ENCODE measurements around the gene TRAF3IP3.

TRAF3IP3 gene, protein sequence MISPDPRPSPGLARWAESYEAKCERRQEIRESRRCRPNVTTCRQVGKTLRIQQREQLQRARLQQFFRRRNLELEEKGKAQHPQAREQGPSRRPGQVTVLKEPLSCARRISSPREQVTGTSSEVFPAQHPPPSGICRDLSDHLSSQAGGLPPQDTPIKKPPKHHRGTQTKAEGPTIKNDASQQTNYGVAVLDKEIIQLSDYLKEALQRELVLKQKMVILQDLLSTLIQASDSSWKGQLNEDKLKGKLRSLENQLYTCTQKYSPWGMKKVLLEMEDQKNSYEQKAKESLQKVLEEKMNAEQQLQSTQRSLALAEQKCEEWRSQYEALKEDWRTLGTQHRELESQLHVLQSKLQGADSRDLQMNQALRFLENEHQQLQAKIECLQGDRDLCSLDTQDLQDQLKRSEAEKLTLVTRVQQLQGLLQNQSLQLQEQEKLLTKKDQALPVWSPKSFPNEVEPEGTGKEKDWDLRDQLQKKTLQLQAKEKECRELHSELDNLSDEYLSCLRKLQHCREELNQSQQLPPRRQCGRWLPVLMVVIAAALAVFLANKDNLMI

DNA sequence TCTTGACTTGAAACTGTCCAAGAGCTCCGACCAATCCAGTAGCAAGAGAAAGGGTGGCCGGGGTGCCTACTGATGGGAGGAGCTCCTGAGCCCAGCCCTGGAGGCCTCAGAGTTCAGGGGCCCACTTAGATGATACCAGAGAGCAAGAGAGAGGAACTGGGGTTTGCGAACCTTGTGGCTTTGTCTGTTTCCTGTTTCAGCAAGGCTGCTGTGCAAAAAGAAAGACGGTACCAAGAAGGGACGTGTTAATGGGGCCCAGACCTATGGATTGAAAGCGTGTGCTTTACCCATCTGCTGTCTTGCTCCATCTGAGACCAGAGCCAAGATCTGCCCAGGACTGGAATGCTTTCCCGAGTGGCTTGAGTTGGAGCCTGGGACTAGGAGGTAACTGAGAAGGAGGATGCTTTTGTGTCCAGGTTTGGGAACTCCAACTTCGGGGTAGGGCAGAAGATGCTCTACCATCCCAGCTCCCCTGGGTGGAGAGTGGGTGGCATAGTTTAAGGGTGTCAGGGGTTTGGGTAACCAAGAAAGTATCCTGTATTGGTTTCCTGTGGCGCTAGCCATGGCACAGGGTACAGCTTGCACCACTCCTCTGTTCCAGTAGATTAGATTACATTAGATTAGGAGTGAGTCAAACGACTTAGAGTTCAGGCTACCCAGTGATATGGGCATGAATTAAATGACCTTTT is at the start of gene TRAF3IP3:
TSS of gene TRAF3IP3 (plus strand) at position 128 of the 689 bp plus-strand sequence. CDS start 3,987 bp downstream, outside the sequence.
- Histone ChIP-seq H3K9me3 (ENCODE audit: control insufficient read depth, insufficient read depth, low read length) (no peaks in the 10 kb centered on the region), H3K27me3 (ENCODE audit: control insufficient read depth, insufficient read depth, low read length) (no peaks in the 10 kb centered on the region), H3K27ac (ENCODE audit: low read length) (no peak within 1 kb of the TSS), H3K4me3 (ENCODE audit: low read length) (no peak within 1 kb of the TSS), H3K36me3 (ENCODE audit: control insufficient read depth, insufficient read depth, low read length) (no peaks in the 10 kb centered on the region), H3K4me1 (ENCODE audit: control insufficient read depth, insufficient read depth, low read length) (no peaks in the 10 kb centered on the region)
- DNase-seq (ENCODE audit: low read depth, low spot score) = no peak
- WGBS (ENCODE audit: insufficient coverage, insufficient read length) = no CpG with 5 or more reads among the region's 10 CpGs

DNA sequence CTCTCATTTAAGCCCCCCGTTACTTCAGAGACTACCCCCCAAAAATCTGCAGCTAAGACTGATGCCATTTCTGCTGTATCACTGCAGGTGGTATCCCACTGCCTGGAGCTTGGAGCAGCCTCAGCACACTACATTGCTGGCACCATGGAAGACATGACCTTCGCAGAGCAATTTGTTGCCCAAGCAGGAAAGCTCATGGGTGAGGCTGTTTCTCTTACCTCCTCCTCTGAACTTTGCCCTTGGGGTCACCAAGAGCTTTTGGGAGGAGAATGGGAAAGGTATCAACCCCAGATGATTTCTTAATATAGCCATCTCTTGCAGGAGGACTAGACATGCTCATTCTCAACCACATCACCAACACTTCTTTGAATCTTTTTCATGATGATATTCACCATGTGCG is 49.2 kb upstream of the TRAF3IP3 start:
- no peak for DNase-seq (ENCODE audit: low read depth, low spot score)
- no peaks in the 10 kb centered on the region for H3K36me3 ChIP-seq (ENCODE audit: control insufficient read depth, insufficient read depth, low read length)
- WGBS (ENCODE audit: insufficient coverage, insufficient read length) = no CpG with 5 or more reads among the region's 3 CpGs
- H3K4me3 ChIP-seq (ENCODE audit: low read length) = no peak overlapping the region
- no peaks in the 10 kb centered on the region for H3K4me1 ChIP-seq (ENCODE audit: control insufficient read depth, insufficient read depth, low read length)
- H3K27ac ChIP-seq (ENCODE audit: low read length) = no peak overlapping the region
- no peaks in the 10 kb centered on the region for H3K9me3 ChIP-seq (ENCODE audit: control insufficient read depth, insufficient read depth, low read length)
- H3K27me3 ChIP-seq (ENCODE audit: control insufficient read depth, insufficient read depth, low read length) = no peaks in the 10 kb centered on the region

DNA sequence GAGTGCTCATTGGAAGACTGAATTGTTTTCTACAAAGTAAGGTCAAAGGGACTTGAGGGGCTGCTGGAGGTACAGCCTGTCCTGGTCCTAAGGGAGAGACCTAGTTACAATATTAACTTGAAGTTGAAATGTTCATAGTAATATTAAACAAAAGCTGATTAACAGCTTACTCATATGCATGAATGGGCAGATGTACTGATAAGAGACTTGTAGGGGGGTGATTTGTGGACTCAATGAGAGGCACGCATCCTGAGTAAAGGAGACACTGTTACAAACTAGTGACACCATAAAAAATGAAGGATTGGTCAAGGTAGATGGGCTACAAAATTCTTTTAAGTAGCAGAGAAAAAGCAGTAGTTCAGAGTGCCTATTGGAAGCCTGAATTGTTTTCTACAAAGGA is 48.5 kb upstream of the TRAF3IP3 start:
- Histone ChIP-seq H3K9me3 (ENCODE audit: control insufficient read depth, insufficient read depth, low read length) (no peaks in the 10 kb centered on the region), H3K27ac (ENCODE audit: low read length) (no peak overlapping the region), H3K4me3 (ENCODE audit: low read length) (no peak overlapping the region), H3K36me3 (ENCODE audit: control insufficient read depth, insufficient read depth, low read length) (no peaks in the 10 kb centered on the region), H3K4me1 (ENCODE audit: control insufficient read depth, insufficient read depth, low read length) (no peaks in the 10 kb centered on the region), H3K27me3 (ENCODE audit: control insufficient read depth, insufficient read depth, low read length) (no peaks in the 10 kb centered on the region)
- DNase-seq (ENCODE audit: low read depth, low spot score) = no peak
- WGBS (ENCODE audit: insufficient coverage, insufficient read length) = no CpG with 5 or more reads among the region's 1 CpG

DNA sequence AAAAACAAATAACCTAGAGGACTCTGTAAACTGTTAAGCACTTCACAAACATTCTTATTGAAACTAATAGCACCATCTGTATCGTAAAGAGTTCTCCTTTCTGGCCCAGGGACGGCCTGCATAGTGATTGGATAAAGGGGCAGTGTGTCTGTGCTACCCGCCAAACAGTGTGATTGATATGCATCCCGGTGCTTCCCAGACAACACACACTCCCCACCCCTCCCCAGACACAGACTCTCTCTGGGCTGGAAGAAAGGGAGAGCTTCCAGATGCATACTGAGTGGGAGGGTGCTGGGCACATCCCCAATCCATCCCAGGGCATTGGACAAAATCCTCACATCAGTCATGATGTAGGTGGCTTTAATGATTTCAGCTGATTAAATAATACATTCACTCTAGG is 47.6 kb upstream of the TRAF3IP3 start:
- no peaks in the 10 kb centered on the region for H3K4me1 ChIP-seq (ENCODE audit: control insufficient read depth, insufficient read depth, low read length)
- no peak for DNase-seq (ENCODE audit: low read depth, low spot score)
- no peak overlapping the region for H3K4me3 ChIP-seq (ENCODE audit: low read length)
- H3K27me3 ChIP-seq (ENCODE audit: control insufficient read depth, insufficient read depth, low read length) = no peaks in the 10 kb centered on the region
- H3K27ac ChIP-seq (ENCODE audit: low read length) = no peak overlapping the region
- no CpG with 5 or more reads among the region's 4 CpGs for WGBS (ENCODE audit: insufficient coverage, insufficient read length)
- no peaks in the 10 kb centered on the region for H3K9me3 ChIP-seq (ENCODE audit: control insufficient read depth, insufficient read depth, low read length)
- no peaks in the 10 kb centered on the region for H3K36me3 ChIP-seq (ENCODE audit: control insufficient read depth, insufficient read depth, low read length)

DNA sequence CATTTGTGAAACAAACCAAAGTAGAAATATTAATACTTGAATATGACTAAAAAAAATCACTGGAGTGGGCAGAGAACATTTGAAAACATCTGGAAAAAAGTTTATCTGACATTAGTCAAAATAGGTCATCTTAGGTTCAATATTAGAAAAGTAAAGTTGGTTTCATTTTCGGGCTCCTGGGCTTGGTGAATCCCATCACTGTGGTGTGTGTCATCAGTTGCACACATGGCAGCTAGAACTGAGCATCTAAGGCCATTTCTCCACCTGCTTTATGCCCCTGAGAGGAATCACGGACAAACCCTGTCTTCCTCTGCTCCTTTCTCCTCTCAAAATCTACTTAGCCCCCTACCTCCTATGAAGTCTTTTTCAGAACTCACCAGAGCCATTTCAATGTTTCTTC is 45.8 kb upstream of the TRAF3IP3 start:
- no peak for DNase-seq (ENCODE audit: low read depth, low spot score)
- no CpG with 5 or more reads among the region's 2 CpGs for WGBS (ENCODE audit: insufficient coverage, insufficient read length)

DNA sequence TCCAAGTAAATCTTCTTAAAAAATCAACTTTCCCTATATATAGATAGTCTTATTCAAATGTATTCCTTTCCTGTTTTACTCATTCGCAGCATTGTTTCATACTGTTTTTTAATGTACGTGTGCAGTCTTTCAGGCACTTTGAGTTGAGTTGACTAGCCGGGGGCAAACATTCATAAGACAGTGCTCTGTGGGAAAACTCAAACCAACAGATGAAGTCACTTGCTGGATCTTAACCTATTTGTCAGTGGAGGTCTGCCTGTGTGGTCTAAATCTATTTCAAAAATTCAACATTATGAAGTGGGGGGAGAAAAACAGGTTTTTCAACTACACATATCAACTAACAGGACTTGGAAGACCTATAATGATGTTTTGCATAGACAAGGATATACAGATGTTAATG is 45.0 kb upstream of the TRAF3IP3 start:
- no peaks in the 10 kb centered on the region for H3K36me3 ChIP-seq (ENCODE audit: control insufficient read depth, insufficient read depth, low read length)
- no peaks in the 10 kb centered on the region for H3K4me1 ChIP-seq (ENCODE audit: control insufficient read depth, insufficient read depth, low read length)
- no peaks in the 10 kb centered on the region for H3K27me3 ChIP-seq (ENCODE audit: control insufficient read depth, insufficient read depth, low read length)
- DNase-seq (ENCODE audit: low read depth, low spot score) = no peak
- H3K27ac ChIP-seq (ENCODE audit: low read length) = no peak overlapping the region
- H3K9me3 ChIP-seq (ENCODE audit: control insufficient read depth, insufficient read depth, low read length) = no peaks in the 10 kb centered on the region
- no peak overlapping the region for H3K4me3 ChIP-seq (ENCODE audit: low read length)
- no CpG with 5 or more reads among the region's 3 CpGs for WGBS (ENCODE audit: insufficient coverage, insufficient read length)

More for the DNA sequence above, 45.8 kb upstream of the TRAF3IP3 start:
- Histone ChIP-seq H3K4me3 (ENCODE audit: low read length) (no peak overlapping the region), H3K9me3 (ENCODE audit: control insufficient read depth, insufficient read depth, low read length) (no peaks in the 10 kb centered on the region), H3K27me3 (ENCODE audit: control insufficient read depth, insufficient read depth, low read length) (no peaks in the 10 kb centered on the region), H3K36me3 (ENCODE audit: control insufficient read depth, insufficient read depth, low read length) (no peaks in the 10 kb centered on the region), H3K27ac (ENCODE audit: low read length) (no peak overlapping the region), H3K4me1 (ENCODE audit: control insufficient read depth, insufficient read depth, low read length) (no peaks in the 10 kb centered on the region)

DNA sequence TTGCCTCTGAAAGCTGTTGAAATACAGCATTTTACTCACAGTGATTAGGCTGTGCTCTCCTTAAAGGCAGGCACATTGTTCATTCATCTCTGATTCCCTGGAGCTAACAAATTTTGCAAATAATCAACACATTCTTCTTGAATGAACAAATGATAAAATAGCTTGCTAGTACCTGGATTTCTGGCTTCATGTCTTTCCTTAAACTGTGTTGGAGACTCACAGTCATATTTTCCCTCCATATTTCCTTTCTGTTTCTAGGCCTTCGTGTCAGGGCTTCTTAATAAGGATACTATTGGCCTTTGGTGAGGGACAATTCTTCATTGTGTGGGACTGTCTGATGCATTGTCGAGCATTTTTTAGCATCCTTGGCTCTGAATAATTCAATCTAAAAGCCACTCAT is 41.5 kb upstream of the TRAF3IP3 start:
- Histone ChIP-seq H3K4me3 (ENCODE audit: low read length) (no peak overlapping the region), H3K9me3 (ENCODE audit: control insufficient read depth, insufficient read depth, low read length) (no peaks in the 10 kb centered on the region), H3K27ac (ENCODE audit: low read length) (no peak overlapping the region), H3K36me3 (ENCODE audit: control insufficient read depth, insufficient read depth, low read length) (no peaks in the 10 kb centered on the region), H3K4me1 (ENCODE audit: control insufficient read depth, insufficient read depth, low read length) (no peaks in the 10 kb centered on the region), H3K27me3 (ENCODE audit: control insufficient read depth, insufficient read depth, low read length) (no peaks in the 10 kb centered on the region)
- no CpG with 5 or more reads among the region's 2 CpGs for WGBS (ENCODE audit: insufficient coverage, insufficient read length)
- DNase-seq (ENCODE audit: low read depth, low spot score) = no peak

DNA sequence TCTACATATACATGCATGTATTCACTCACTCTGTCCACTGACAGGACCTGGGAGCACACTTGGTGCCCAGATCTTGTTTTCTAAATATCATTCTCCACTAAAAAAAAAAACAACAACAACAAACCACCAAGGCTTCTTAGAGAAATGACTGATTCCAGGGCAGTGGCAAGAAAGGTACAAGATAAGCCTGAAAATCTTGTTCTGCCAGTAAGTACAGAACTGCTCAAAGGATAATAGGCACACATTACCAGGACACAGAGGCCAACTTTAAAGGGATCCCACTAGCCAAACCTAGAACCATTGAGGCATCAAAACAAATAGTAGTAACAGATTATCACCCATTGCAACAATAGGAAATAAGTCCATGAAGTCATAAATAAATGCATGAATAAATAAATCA is 40.5 kb upstream of the TRAF3IP3 start:
- Histone ChIP-seq H3K36me3 (ENCODE audit: control insufficient read depth, insufficient read depth, low read length) (no peaks in the 10 kb centered on the region), H3K27me3 (ENCODE audit: control insufficient read depth, insufficient read depth, low read length) (no peaks in the 10 kb centered on the region), H3K9me3 (ENCODE audit: control insufficient read depth, insufficient read depth, low read length) (no peaks in the 10 kb centered on the region), H3K4me3 (ENCODE audit: low read length) (no peak overlapping the region), H3K4me1 (ENCODE audit: control insufficient read depth, insufficient read depth, low read length) (no peaks in the 10 kb centered on the region), H3K27ac (ENCODE audit: low read length) (no peak overlapping the region)
- DNase-seq (ENCODE audit: low read depth, low spot score) = no peak

DNA sequence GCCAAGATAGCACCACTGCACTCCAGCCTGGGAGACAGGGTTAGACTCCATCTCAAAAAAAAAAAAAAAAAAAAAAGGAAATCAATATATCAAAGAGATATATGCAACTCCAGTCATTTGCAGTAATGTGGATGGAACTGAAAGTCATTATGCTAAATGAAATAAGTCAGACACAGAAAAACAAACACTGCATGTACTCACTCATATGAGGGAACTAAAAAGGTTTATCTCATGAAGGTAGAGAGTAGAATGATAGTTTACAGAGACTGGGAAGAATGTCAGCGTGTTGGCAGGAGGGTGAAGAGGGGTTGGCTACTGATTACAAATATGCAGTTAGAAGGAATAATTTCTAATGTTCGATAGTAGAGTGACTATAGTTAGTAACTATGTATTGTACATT is 38.0 kb upstream of the TRAF3IP3 start:
- no peak for DNase-seq (ENCODE audit: low read depth, low spot score)
- H3K4me1 ChIP-seq (ENCODE audit: control insufficient read depth, insufficient read depth, low read length) = no peaks in the 10 kb centered on the region
- no peaks in the 10 kb centered on the region for H3K27me3 ChIP-seq (ENCODE audit: control insufficient read depth, insufficient read depth, low read length)
- no peaks in the 10 kb centered on the region for H3K36me3 ChIP-seq (ENCODE audit: control insufficient read depth, insufficient read depth, low read length)
- no peak overlapping the region for H3K4me3 ChIP-seq (ENCODE audit: low read length)
- H3K9me3 ChIP-seq (ENCODE audit: control insufficient read depth, insufficient read depth, low read length) = no peaks in the 10 kb centered on the region
- no peak overlapping the region for H3K27ac ChIP-seq (ENCODE audit: low read length)
- no CpG with 5 or more reads among the region's 2 CpGs for WGBS (ENCODE audit: insufficient coverage, insufficient read length)

DNA sequence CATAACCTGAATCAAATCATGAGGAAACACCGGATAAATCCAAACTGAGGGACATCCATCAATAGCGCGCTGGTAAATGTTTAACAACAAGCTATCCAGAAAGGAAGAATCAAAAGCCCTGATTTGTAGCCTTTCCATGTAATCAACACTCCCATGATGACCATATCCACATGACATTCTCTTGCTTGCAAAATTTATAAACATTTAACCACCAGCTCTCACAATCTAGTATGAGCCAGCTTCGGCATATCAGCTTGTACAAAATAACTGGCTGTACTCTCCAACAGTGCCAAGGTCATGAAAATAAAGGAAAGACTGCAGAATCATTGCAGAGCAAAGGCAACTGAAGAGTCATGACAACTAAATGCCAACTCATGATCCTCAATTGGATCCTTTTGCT is 35.5 kb upstream of the TRAF3IP3 start:
- Histone ChIP-seq H3K36me3 (ENCODE audit: control insufficient read depth, insufficient read depth, low read length) (no peaks in the 10 kb centered on the region), H3K4me1 (ENCODE audit: control insufficient read depth, insufficient read depth, low read length) (no peaks in the 10 kb centered on the region), H3K27me3 (ENCODE audit: control insufficient read depth, insufficient read depth, low read length) (no peaks in the 10 kb centered on the region), H3K4me3 (ENCODE audit: low read length) (no peak overlapping the region), H3K9me3 (ENCODE audit: control insufficient read depth, insufficient read depth, low read length) (no peaks in the 10 kb centered on the region), H3K27ac (ENCODE audit: low read length) (no peak overlapping the region)
- no peak for DNase-seq (ENCODE audit: low read depth, low spot score)
- WGBS (ENCODE audit: insufficient coverage, insufficient read length) = no CpG with 5 or more reads among the region's 4 CpGs
